ENCODE data around the gene IQCH. TPM values are rescaled to one million over a fixed set of nuclear protein-coding genes. Genes with fewer than 3 reads are reported as not detected.

The IQCH gene
- total and polyA plus RNA-seq, 2 experiments from 2014 or later: 1.7 to 4.6 TPM

GRCh38 chr15:67515557-67515956, 261.0 kb downstream of the IQCH start:
- no peak for DNase-seq (ENCODE audit: low spot score)
- H3K9me3 Mint-ChIP-seq: no peaks in the 10 kb centered on the region
- Histone ChIP-seq H3K36me3 (ENCODE audit: insufficient read depth) (no peaks in the 10 kb centered on the region; the same call in none of the 2 replicates), H3F3A (replicated peaks; ENCODE audit: low read depth) (peaks cover 5% of the 10 kb centered on the region; the same call in 1 of the 2 replicates), H3K79me2 (replicated peaks; ENCODE audit: insufficient read depth) (no peaks in the 10 kb centered on the region), H2AFZ (no peak overlapping the region), H3K4me2 (no peak overlapping the region), H3K9me2 (ENCODE audit: insufficient read depth) (no peaks in the 10 kb centered on the region), H3K27me3 (ENCODE audit: insufficient read depth) (peaks cover 13% of the 10 kb centered on the region), H3K4me1 (ENCODE audit: insufficient read depth) (no peaks in the 10 kb centered on the region; the same call in 1 of the 2 replicates), H3K27ac (ENCODE audit: low read depth) (no peak overlapping the region), H4K20me1 (replicated peaks; ENCODE audit: insufficient read depth) (no peaks in the 10 kb centered on the region), H3K4me3 (no peak overlapping the region)
- ATAC-seq: no peak
- H3K27ac Mint-ChIP-seq: no peak overlapping the region
- H3K27me3 Mint-ChIP-seq (ENCODE audit: insufficient read depth, low read depth, poor library complexity): peaks cover 7% of the 10 kb centered on the region
- no peak overlapping the region for H3K4me3 Mint-ChIP-seq
- TF ChIP-seq, protein P1, sequence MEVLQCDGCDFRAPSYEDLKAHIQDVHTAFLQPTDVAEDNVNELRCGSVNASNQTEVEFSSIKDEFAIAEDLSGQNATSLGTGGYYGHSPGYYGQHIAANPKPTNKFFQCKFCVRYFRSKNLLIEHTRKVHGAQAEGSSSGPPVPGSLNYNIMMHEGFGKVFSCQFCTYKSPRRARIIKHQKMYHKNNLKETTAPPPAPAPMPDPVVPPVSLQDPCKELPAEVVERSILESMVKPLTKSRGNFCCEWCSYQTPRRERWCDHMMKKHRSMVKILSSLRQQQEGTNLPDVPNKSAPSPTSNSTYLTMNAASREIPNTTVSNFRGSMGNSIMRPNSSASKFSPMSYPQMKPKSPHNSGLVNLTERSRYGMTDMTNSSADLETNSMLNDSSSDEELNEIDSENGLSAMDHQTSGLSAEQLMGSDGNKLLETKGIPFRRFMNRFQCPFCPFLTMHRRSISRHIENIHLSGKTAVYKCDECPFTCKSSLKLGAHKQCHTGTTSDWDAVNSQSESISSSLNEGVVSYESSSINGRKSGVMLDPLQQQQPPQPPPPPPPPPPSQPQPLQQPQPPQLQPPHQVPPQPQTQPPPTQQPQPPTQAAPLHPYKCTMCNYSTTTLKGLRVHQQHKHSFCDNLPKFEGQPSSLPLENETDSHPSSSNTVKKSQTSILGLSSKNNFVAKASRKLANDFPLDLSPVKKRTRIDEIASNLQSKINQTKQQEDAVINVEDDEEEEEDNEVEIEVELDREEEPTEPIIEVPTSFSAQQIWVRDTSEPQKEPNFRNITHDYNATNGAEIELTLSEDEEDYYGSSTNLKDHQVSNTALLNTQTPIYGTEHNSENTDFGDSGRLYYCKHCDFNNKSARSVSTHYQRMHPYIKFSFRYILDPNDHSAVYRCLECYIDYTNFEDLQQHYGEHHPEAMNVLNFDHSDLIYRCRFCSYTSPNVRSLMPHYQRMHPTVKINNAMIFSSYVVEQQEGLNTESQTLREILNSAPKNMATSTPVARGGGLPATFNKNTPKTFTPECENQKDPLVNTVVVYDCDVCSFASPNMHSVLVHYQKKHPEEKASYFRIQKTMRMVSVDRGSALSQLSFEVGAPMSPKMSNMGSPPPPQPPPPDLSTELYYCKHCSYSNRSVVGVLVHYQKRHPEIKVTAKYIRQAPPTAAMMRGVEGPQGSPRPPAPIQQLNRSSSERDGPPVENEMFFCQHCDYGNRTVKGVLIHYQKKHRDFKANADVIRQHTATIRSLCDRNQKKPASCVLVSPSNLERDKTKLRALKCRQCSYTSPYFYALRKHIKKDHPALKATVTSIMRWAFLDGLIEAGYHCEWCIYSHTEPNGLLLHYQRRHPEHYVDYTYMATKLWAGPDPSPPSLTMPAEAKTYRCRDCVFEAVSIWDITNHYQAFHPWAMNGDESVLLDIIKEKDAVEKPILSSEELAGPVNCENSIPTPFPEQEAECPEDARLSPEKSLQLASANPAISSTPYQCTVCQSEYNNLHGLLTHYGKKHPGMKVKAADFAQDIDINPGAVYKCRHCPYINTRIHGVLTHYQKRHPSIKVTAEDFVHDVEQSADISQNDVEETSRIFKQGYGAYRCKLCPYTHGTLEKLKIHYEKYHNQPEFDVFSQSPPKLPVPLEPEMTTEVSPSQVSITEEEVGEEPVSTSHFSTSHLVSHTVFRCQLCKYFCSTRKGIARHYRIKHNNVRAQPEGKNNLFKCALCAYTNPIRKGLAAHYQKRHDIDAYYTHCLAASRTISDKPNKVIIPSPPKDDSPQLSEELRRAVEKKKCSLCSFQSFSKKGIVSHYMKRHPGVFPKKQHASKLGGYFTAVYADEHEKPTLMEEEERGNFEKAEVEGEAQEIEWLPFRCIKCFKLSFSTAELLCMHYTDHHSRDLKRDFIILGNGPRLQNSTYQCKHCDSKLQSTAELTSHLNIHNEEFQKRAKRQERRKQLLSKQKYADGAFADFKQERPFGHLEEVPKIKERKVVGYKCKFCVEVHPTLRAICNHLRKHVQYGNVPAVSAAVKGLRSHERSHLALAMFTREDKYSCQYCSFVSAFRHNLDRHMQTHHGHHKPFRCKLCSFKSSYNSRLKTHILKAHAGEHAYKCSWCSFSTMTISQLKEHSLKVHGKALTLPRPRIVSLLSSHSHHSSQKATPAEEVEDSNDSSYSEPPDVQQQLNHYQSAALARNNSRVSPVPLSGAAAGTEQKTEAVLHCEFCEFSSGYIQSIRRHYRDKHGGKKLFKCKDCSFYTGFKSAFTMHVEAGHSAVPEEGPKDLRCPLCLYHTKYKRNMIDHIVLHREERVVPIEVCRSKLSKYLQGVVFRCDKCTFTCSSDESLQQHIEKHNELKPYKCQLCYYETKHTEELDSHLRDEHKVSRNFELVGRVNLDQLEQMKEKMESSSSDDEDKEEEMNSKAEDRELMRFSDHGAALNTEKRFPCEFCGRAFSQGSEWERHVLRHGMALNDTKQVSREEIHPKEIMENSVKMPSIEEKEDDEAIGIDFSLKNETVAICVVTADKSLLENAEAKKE (CRISPR knock-in tag; IDR thresholded peaks at IDR 0.05): no peak
- TF ChIP-seq JUNB (IDR thresholded peaks at IDR 0.05; ENCODE audit: unreplicated experiment) (no peak), STAT1 (IDR thresholded peaks at IDR 0.05; ENCODE audit: unreplicated experiment) (no peak), CTCF (conservative IDR thresholded peaks at IDR 0.05; ENCODE audit: low read depth in 2 of 2) (no peak), ZNF331 (CRISPR knock-in tag; IDR thresholded peaks at IDR 0.05; ENCODE audit: low read depth) (no peak), EZH2phosphoT487 (IDR thresholded peaks at IDR 0.05; ENCODE audit: unreplicated experiment) (no peak), ZNF114 (CRISPR knock-in tag; IDR thresholded peaks at IDR 0.05) (no peak), REST (IDR thresholded peaks at IDR 0.05; ENCODE audit: unreplicated experiment) (no peak), EZH2 (IDR thresholded peaks at IDR 0.05; ENCODE audit: low read depth, unreplicated experiment) (no peak), CREB1 (CRISPR knock-in tag; IDR thresholded peaks at IDR 0.05; ENCODE audit: low read depth) (no peak)
- H3K4me1 Mint-ChIP-seq: no peaks in the 10 kb centered on the region
- no peaks in the 10 kb centered on the region for H3K36me3 Mint-ChIP-seq (ENCODE audit: low read depth)
